GM21723 (cell line): ENCODE data around the gene OXCT2.
"Not testable (repeated sequence)": the region's sequence is repeated elsewhere in the genome, so short reads cannot be mapped to it uniquely, and the experiment has no call there.

Experiments
- ATAC-seq: cut with Tn5 transposase; IDR thresholded peaks from one replicate; pipeline ENCODE4 v1.9.1; 2021; ENCODE audit warnings: mild to moderate bottlenecking, moderate library complexity; ENCODE audit not compliant: unreplicated experiment

The OXCT2 gene

GRCh38 chr1:39771022-39771532 is at the start of gene OXCT2:
Gene OXCT2, minus strand, starts transcription at chr1:39771348. Its CDS starts 93 bp downstream, at chr1:39771255.
- not testable (repeated sequence) for ATAC-seq

DNA sequence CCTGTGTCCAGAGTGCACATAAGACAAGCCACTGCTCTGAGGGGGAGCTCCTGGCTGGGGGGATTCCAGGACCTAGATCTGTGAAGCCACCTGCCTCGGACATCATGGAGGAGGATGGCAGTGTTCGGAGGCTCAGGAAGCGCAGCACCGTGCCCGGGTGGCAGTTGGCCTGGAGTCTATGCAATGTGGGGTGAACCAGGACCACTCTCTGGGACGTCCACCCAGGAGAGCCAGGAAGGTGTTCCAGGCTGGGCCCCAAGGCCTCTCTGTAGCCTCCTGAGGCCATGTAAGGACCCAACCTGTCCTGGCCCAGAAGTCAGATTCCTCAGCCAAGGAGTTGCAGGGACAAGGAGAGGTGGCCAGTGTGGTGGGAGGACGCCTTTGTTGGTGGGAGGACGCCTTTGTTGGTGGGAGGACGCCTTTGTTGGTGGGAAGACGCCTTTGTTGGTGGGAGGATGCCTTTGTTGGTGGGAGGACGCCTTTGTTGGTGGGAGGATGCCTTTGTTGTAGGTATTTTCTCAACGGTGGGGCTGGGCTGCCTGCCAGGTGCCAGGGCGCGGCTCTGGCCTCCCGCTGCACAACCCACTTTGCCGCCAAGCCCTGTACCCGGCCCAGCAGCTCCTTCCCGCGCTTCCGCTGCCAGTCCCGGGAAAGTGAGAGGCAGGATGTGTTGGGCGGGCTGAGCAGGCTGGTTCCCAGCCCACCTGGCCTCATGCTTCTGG is 48.1 kb upstream of the OXCT2 start:
- ATAC-seq = no peak

GRCh38 chr1:39818482-39818881 is 47.3 kb upstream of the OXCT2 start:
- ATAC-seq = no peak

- peak; percentile 83 for ATAC-seq
Measured at GRCh38 chr1:39817091-39817932, 46.2 kb upstream of the OXCT2 start.

DNA sequence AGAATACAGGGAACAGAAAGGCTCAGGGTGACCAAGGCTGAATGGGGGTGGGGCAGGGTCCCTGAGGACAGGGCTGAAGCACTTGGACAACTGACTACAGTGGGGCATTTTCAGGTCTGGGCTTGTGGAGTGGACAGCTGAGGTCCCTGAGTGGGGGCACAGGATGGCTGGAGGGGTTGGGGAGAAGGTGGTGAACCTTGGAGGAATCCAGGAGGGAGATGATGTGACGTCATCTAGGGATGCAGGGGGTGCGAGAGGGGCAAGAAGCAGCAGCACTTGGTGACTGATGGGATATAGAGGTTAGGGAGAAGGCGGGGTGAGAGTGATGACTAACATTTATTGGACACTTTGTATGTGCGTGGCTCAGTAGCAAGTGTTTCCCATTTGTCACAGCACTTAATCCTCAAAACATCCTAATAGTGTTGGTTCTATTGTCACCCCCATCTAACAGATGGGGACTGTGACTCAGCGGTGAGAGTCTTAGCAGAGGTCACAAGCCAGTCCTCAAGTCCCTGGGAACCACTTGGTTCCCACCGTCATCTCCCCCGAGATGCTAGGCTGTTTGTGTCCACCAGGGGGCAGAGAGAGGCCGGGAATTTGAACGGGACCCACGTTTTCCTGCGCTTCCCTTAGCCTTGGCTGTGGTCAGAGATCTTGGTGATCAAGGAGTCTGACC is 45.4 kb upstream of the OXCT2 start:
- peak; percentile 57 for ATAC-seq

DNA sequence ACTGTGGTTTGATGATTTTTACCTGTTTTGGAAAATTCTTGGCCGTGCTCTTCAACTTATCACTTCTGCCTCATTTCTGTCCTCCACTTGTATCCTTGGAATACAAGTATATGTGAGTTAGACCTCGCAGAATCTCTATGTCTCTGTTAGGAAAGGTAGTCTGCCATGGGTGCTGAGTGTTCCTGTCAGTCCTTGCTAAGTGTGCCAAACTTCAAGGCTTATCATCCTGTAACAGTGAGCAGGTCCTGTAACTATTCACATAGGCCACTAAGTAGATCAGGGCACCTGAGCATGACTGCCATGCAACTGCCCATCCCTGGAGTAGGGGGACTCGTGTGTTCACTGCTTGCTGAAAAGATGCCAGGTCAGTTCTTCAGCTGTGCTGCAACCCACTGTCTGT is 41.8 kb upstream of the OXCT2 start:
- ATAC-seq = no peak

DNA sequence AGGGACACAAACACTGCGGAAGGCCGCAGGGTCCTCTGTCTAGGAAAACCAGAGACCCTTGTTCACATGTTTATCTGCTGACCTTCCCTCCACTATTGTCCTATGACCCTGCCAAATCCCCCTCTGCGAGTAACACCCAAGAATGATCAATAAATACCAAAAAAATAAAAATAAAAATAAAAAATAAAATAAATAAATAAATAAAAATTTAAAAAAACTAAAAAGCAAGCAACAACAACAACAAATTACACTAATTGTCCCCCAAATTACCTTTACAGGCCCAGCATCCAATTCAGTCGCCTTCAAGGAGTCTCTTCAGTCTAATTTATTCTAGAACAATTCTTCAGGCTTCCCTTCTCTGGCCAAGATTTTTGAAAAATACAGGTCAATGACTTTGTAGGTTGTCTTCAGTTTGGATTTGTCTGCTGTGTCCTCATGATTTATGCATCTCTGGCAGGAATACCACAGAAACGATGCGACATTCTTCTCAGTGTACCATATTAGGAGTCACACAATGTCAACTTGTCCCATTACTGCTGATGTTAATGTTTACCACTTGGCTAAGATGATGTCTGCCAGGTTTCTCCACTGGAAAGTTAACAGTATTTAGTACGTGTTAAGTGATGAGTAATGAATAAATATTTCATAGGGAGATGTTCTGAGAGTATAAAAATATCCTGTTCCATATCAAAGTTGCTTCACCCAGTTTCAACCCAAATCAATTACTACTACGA is 37.8 kb upstream of the OXCT2 start:
- no peak for ATAC-seq

GRCh38 chr1:39805385-39805784 is 34.2 kb upstream of the OXCT2 start:
- no peak for ATAC-seq

- no peak for ATAC-seq
Measured at GRCh38 chr1:39802496-39803260, 31.5 kb upstream of the OXCT2 start.

GRCh38 chr1:39800471-39800835 is 29.3 kb upstream of the OXCT2 start:
- ATAC-seq = no peak

- peak; percentile 67 for ATAC-seq
Measured at GRCh38 chr1:39799770-39800470, 28.8 kb upstream of the OXCT2 start.

GRCh38 chr1:39798859-39799769 is 28.0 kb upstream of the OXCT2 start:
- ATAC-seq = peak; percentile 94

DNA sequence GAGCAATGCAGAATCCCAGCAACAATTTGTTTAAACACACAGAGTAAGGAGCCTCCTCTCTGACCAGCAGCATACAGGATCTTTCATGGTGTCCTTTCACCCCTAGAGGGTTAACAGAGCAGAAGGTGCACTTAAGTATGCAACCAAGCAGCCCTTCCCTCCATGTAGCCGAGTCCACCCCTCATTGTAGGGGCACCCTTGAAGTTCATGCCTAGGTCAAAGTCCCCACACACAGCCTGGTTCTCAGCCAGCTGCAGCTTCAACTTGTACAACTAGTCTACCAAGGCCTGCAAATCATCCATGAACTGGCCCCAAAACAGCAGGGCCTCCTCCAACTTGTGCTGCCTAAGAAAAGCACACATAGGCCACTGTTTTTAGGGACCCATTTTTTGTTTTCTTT is 24.5 kb upstream of the OXCT2 start:
- ATAC-seq = no peak

- no peak for ATAC-seq
Measured at GRCh38 chr1:39791838-39792237, 20.7 kb upstream of the OXCT2 start.

GRCh38 chr1:39789571-39790110 is 18.5 kb upstream of the OXCT2 start:
- ATAC-seq = no peak

DNA sequence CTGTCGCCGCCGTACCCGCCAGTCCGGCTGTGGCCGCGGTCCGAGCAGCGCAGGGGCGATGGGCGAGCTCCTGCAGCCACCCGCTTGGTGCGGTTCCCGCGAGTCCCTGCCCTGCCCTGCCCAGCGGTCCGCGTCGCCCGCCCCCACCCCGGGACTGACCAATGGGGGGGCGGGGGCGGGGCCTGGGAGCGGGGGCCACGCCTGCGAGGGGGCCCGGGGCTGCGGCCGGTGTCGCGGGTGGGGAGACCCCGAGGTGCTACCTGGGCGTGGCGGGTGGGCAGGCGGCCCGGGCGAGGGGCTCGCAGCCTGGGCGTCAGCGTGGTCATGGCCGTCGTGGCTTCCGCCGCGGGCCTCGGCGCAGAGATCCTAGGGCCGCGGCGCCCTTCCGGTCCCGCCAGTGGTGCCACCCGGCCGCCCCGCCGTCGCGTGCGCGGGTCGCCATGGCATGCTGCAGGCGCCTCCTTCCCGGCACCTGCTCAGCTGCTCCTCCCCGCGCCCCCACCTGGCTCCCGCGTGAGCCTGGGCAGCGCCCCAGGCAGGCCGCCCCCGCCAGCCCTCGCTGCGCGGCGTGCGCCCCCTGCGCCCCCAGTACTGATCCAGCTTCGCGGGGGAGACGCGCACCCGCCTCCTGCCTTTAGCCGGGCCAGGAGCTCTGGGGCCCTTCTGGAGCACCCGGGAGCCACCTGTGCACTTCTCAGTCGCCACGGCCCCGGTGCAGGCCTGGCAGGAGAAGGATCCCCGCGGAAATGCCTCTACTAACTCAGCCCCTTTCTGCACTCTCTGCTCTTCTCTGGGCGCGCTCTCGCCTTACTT is 17.8 kb upstream of the OXCT2 start, which contains the start of gene BMP8B:
Gene BMP8B (minus strand): TSS at position 108 of the 813 bp plus-strand sequence. CDS start 380 bp downstream, outside the sequence.
- peak; percentile 65 for ATAC-seq

GRCh38 chr1:39788426-39788757 is 17.2 kb upstream of the OXCT2 start:
- peak; percentile 19 for ATAC-seq
